Mesodermal cell (in vitro differentiated cells): ENCODE measurements around the gene IFTAP.

Source experiments
- H3K27ac ChIP-seq: 2 replicates; pipeline ENCODE4 v1.7.0; 2013; ENCODE audit warnings: mild to moderate bottlenecking, low read depth, low read length, moderate library complexity; ENCODE audit not compliant: severe bottlenecking
- H3K36me3 ChIP-seq: 2 replicates; pipeline ENCODE4 v1.7.1; 2013; ENCODE audit warnings: mild to moderate bottlenecking, low read length, moderate library complexity; ENCODE audit not compliant: control insufficient read depth, insufficient read depth
- H3K4me1 ChIP-seq: one replicate; pipeline ENCODE4 v1.7.1; 2013; ENCODE audit warnings: mild to moderate bottlenecking, low read length; ENCODE audit not compliant: insufficient read depth, control insufficient read depth, poor library complexity, severe bottlenecking
- H3K4me3 ChIP-seq: 2 replicates; pipeline ENCODE4 v1.7.0; 2013; ENCODE audit warnings: low read length, control low read depth, mild to moderate bottlenecking; ENCODE audit not compliant: insufficient read depth, poor library complexity, severe bottlenecking; ENCODE audit errors: extremely low read depth
- H3K9me3 ChIP-seq: 2 replicates; pipeline ENCODE4 v1.7.1; 2013; ENCODE audit warnings: mild to moderate bottlenecking, low read length, moderate library complexity; ENCODE audit not compliant: control insufficient read depth
- WGBS, 2 experiments: methylation state at CpG; one replicate each; pipeline ENCODE4 v1.1.5; 2013; ENCODE audit warnings: missing lambda C conversion rate in 2 of 2; ENCODE audit not compliant: insufficient coverage in 2 of 2; 5-methylcytosine and 5-hydroxymethylcytosine counted together

The IFTAP gene

DNA sequence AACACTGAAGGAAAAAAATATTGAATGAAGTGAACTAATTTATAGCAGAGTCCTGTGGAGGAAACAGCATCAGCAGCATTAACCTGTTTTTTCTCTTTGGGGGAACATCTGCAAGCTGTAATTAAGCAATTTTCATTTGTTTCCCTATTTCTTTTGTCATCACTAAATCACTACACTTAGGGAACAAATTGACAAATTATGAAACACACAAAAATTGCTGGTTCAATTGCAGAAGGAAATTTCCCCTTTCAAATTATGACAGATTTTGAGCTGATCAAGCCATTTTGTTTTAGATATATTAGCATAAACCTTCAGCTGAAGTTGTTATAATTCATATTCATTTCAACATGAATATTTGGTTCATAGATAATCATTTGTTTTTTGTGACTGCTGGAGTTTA is 25.9 kb downstream of the IFTAP start:
- Histone ChIP-seq H3K9me3 (no peaks in the 10 kb centered on the region), H3K4me3 (no peak overlapping the region), H3K4me1 (no peaks in the 10 kb centered on the region), H3K36me3 (no peaks in the 10 kb centered on the region), H3K27ac (no peak overlapping the region)

DNA sequence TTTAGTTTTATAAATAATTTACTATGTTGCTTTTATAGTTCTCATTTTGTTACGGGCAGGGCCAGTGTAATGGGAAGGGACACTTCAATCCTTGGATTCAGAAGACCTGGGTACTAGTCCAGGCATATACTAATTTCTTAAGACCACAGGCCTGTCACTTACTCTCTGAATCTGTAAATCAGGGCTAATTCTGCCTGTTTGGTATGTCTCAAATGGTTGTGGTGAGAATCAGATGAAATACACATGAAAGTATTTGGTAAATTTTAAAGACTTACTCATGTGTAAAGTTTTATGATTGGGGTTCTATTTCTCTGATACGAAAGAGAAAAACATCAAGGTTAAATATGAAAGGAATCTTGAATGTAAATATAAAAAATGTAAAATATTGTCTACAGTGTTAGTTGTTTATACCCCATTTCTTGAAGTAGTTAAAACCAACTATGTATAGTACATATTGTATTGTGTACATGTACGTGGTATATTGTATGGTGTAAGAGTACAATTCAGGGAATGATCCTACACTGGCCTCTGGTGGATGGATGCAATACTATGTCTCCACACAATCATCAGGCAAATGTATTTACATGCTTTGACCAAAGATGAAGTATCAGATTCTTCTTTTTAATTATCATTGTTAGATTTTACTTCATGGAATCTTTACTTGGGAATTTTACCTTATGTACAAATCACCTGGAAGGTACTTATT is 28.3 kb downstream of the IFTAP start:
- Histone ChIP-seq H3K36me3 (no peaks in the 10 kb centered on the region), H3K27ac (no peak overlapping the region), H3K9me3 (no peaks in the 10 kb centered on the region), H3K4me1 (no peaks in the 10 kb centered on the region), H3K4me3 (no peak overlapping the region)
- no CpG with 5 or more reads among the region's 3 CpGs for WGBS, 2 experiments

DNA sequence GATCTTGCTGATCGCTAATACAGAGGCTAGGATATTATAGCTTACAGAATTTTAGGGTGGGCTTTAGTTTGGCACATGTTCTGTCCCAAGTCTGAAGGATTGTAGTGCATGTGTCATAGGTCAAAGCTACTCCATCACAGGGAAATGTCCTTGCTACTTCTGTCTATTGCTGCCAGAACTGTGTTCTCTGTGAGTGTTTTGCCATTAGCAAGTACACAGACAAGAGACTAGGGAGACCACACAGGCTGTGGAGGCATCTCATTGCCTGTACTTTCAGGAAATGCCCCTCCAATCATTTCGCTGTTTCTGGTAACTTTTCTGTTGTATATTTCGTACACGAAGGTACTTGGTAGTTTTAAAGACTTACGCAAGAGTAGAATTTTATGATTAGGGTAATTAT is 29.2 kb downstream of the IFTAP start:
- no peaks in the 10 kb centered on the region for H3K36me3 ChIP-seq
- no peaks in the 10 kb centered on the region for H3K9me3 ChIP-seq
- no peaks in the 10 kb centered on the region for H3K4me1 ChIP-seq
- no peak overlapping the region for H3K27ac ChIP-seq
- H3K4me3 ChIP-seq = no peak overlapping the region
- 100% methylated on average over 1 to 2 of the region's 5 CpGs for WGBS, 2 experiments

DNA sequence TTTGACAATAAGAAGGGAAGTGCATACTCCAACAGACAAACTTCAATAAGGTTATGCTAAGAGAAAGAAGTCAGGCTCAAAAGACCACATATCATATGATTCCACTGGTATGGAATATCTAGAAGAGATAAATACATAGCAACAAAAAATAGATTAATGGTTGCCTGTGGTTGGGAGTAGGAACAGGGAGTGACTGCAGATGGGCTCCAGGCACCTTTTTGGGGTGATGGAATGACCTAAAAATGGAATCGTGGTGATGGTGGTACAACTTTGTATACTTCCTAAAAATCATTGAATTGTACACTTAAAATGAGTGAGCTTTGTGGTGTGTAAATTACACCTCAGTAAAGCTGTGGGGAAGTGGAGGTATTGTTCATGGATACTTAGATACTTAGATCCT is 32.7 kb downstream of the IFTAP start:
- no peaks in the 10 kb centered on the region for H3K9me3 ChIP-seq
- H3K36me3 ChIP-seq = no peaks in the 10 kb centered on the region
- no peaks in the 10 kb centered on the region for H3K4me1 ChIP-seq
- H3K27ac ChIP-seq = no peak overlapping the region
- WGBS, 2 experiments = no CpG with 5 or more reads among the region's 1 CpG
- H3K4me3 ChIP-seq = no peak overlapping the region

DNA sequence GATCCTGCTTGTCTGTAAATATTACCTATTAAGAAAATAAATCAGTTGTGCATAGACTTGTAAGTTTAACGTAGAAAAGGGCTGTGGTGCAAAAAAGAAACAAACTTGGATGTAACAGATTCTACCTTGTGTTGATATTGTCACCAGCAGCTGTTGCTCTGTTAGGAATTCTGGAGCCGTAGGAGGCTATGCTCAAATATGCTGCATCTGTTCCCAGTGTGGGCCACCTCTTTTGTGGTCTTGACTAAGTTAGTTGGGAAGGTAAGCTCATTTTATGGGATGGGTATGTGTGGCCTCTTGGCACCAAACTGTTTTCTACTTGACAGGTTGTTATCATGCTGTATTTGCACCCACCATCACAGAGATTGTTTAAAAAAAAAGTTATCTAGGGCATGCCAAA is 33.2 kb downstream of the IFTAP start:
- Histone ChIP-seq H3K9me3 (no peaks in the 10 kb centered on the region), H3K36me3 (no peaks in the 10 kb centered on the region), H3K4me1 (no peaks in the 10 kb centered on the region), H3K4me3 (no peak overlapping the region), H3K27ac (no peak overlapping the region)
- 92 to 94% methylated on average over 2 of the region's 2 CpGs for WGBS, 2 experiments

DNA sequence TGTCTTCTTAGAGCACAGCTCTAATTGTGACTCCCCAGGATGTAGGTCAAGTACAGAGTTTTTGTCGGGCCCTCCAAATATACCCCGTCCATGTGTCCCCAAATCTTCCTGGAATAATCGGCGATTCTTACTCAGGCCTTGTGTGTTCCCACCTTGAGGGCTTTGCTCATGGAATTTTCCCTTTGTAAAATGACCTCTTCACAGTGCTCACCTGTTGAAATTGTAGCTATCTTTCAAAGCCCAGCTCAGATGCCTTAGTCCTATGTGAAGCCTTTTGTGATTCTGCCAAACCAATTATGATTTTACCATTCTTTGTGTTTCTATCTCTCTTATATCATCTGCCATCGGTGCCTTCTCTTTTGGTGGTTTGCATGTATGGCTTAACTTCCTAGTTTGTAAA is 33.8 kb downstream of the IFTAP start:
- H3K4me1 ChIP-seq = no peaks in the 10 kb centered on the region
- no peak overlapping the region for H3K4me3 ChIP-seq
- WGBS, 2 experiments = 92 to 95% methylated on average over 4 of the region's 5 CpGs
- H3K9me3 ChIP-seq = no peaks in the 10 kb centered on the region
- H3K27ac ChIP-seq = peak overlapping the region; percentile 13
- no peaks in the 10 kb centered on the region for H3K36me3 ChIP-seq

DNA sequence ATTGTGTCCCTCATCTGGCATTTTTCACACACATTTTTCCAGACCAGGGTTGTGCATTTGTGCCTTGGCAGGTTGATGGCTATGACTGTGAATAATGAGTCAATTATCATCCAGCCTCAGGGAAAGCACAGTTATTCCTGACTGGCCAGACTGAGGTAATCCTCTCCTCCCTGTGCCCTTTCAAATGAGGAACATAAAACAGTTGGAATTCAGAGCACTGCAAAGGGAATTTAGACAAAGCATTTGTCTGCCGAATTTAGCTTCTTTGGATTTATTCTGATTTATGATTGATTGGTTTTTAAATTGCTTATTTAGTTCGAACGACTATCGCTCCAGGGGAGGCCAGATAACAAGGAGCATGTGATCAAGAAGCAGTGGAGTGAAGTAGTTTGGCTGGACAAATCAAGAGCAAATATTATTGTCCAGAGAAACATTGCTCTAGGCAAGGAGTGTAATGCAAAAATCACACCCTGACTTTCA is 34.5 kb downstream of the IFTAP start:
- Histone ChIP-seq H3K9me3 (no peaks in the 10 kb centered on the region), H3K36me3 (no peaks in the 10 kb centered on the region), H3K27ac (peak overlapping the region; percentile 13), H3K4me3 (no peak overlapping the region), H3K4me1 (no peaks in the 10 kb centered on the region)
- WGBS, 2 experiments = 91 to 100% methylated on average over 3 to 4 of the region's 4 CpGs

DNA sequence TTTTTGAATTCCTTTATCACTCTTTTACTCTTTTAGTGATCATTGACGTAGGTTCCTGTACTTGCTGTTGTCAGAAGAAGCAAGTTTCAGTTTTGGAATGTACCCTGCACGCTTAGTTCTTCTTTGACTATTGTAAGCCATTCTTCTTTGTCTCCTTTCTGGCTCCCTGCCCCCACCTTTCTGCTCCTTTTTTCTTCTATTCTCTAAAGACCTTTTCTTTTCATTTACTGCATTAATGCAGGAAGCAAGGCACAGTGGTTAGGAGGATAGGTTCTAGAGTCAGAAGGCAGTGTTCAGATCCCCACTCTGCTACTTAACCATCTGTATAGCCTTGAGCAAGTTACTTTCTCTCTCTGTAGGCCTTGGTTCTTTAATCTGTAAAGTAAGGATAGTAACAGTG is 37.5 kb downstream of the IFTAP start:
- H3K27ac ChIP-seq = no peak overlapping the region
- no peaks in the 10 kb centered on the region for H3K36me3 ChIP-seq
- no peaks in the 10 kb centered on the region for H3K4me1 ChIP-seq
- no peaks in the 10 kb centered on the region for H3K9me3 ChIP-seq
- no peak overlapping the region for H3K4me3 ChIP-seq
- WGBS, 2 experiments = 93 to 100% methylated on average over 2 of the region's 2 CpGs

DNA sequence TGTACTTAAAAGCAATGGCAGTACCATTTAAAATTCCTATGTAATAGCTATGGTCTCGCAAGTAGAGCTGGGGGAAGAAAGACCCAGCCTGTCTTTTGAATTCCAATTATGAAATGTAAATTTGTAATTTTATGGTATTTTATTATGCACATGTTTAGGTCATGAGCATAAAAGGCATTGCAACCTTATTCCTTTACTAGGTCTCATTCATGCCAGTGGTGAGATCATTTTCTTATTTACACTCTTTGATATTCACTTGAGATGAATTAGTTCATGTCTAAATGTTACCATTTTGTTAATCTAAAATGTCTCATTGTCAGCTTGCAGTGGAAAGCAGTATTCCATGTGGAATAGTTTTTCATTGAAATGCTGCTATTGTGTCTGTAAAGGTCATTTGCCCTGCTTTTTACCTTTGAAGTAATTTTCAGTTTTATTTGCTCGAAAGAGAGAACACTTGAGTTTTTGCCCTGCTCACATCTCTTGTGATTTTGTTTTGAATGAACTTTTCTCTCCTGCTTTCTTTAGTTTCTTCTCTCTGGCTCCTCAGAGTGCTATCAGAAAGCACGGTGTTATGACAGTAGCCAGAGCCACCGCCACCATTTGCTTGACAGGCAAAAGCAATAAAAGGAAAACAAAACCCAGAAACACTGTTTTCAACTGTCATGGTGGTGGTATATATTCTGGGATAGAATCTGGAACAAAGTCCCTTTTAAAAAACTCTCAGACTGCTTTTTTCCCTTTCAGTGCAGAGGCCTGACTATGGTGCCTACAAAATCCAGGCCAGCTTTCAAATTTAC is 41.0 kb downstream of the IFTAP start:
- no peaks in the 10 kb centered on the region for H3K9me3 ChIP-seq
- 85 to 100% methylated on average over 1 to 2 of the region's 4 CpGs for WGBS, 2 experiments
- H3K4me3 ChIP-seq = no peak overlapping the region
- H3K27ac ChIP-seq = peak overlapping the region; percentile 66
- H3K4me1 ChIP-seq = no peaks in the 10 kb centered on the region
- H3K36me3 ChIP-seq = no peaks in the 10 kb centered on the region

DNA sequence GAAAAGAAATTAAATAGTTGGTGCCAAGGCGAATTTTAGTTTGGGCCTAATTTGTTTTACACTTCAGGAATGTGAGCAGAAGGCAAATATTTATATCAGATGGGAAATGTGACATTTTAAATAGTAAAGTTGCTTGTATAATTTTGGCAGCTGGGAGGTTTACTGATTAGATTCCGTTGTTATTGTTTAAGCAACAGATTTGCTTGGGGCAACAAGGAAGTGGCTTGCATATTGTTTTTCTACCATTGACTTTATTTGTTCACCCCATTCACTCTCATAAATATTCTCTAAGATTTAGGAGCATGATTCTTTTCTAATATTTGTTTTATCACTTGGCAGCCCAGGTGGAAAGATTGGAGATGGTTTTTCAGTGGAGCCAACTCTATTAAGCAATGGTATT is 44.3 kb downstream of the IFTAP start:
- no peaks in the 10 kb centered on the region for H3K9me3 ChIP-seq
- no peak overlapping the region for H3K27ac ChIP-seq
- no peaks in the 10 kb centered on the region for H3K4me1 ChIP-seq
- H3K4me3 ChIP-seq = no peak overlapping the region
- no peaks in the 10 kb centered on the region for H3K36me3 ChIP-seq
- 88% methylated on average over 1 of the region's 2 CpGs for WGBS, 2 experiments
